Loucy (cell line): ENCODE results near the gene CALCA.

Source experiments
- H2AFZ ChIP-seq: fragments of 200-600 bp; sonication (generic); 2 replicates; pipeline ENCODE4 v1.6.0; 2016; ENCODE audit warnings: antibody characterized with exemption, mild to moderate bottlenecking, low read length, moderate library complexity
- H3F3A ChIP-seq: fragments of 200-600 bp; 2 replicates; pipeline ENCODE4 v1.6.0; 2016; ENCODE audit warnings: antibody characterized with exemption, low read depth, mild to moderate bottlenecking
- H3K27me3 ChIP-seq: fragments of 200-600 bp; sonication (generic); 2 replicates; pipeline ENCODE4 v1.6.1; 2014; ENCODE audit warnings: low read length, mild to moderate bottlenecking; ENCODE audit not compliant: insufficient read depth, poor library complexity, severe bottlenecking
- H3K36me3 ChIP-seq: fragments of 200-600 bp; sonication (generic); 2 replicates; pipeline ENCODE4 v1.6.1; 2016; ENCODE audit warnings: low read length; ENCODE audit not compliant: insufficient read depth
- H3K4me1 ChIP-seq: fragments of 200-600 bp; sonication (generic); 2 replicates; pipeline ENCODE4 v1.5.1; 2014; ENCODE audit warnings: low read length, mild to moderate bottlenecking; ENCODE audit not compliant: insufficient read depth, poor library complexity, severe bottlenecking
- H3K4me2 ChIP-seq: fragments of 200-600 bp; sonication (generic); 2 replicates; pipeline ENCODE4 v1.6.0; 2014; ENCODE audit warnings: antibody characterized with exemption, low read length, low read depth, mild to moderate bottlenecking; ENCODE audit not compliant: poor library complexity, severe bottlenecking
- H3K4me3 ChIP-seq: fragments of 200-600 bp; sonication (generic); 2 replicates; pipeline ENCODE4 v1.5.1; 2014; ENCODE audit warnings: low read length, mild to moderate bottlenecking, mixed read lengths; ENCODE audit not compliant: poor library complexity, severe bottlenecking
- H3K79me2 ChIP-seq: fragments of 200-600 bp; sonication (generic); 2 replicates; pipeline ENCODE4 v1.6.1; 2014; ENCODE audit warnings: low read length; ENCODE audit not compliant: insufficient read depth
- H3K9ac ChIP-seq: fragments of 200-600 bp; sonication (generic); 2 replicates; pipeline ENCODE4 v1.6.0; 2014; ENCODE audit warnings: mild to moderate bottlenecking, low read depth, low read length, moderate library complexity; ENCODE audit not compliant: poor library complexity, severe bottlenecking
- H3K9me2 ChIP-seq: fragments of 200-600 bp; sonication (generic); replicated peaks from 2 replicates; pipeline ENCODE4 v1.6.1; 2016; ENCODE audit warnings: low read depth, low read length, mixed read lengths
- H3K9me3 ChIP-seq: fragments of 200-600 bp; sonication (generic); 2 replicates; pipeline ENCODE4 v1.6.1; 2014; ENCODE audit warnings: mild to moderate bottlenecking, antibody characterized with exemption, low read length, low read depth; ENCODE audit not compliant: insufficient read depth
- H4K20me1 ChIP-seq: fragments of 200-600 bp; sonication (generic); 2 replicates; pipeline ENCODE4 v1.6.0; 2014; ENCODE audit warnings: antibody characterized with exemption, low read length, mild to moderate bottlenecking; ENCODE audit not compliant: insufficient read depth, poor library complexity, severe bottlenecking
- EZH2phosphoT487 ChIP-seq: fragments of 200-600 bp; IDR thresholded peaks from 2 replicates; pipeline ENCODE4 v1.6.1; 2018; ENCODE audit warnings: antibody characterized with exemption, mild to moderate bottlenecking, moderate library complexity, borderline replicate concordance
- TF ChIP-seq, protein P1 (sequence below): fragments of 200-600 bp; sonication (generic); conservative IDR thresholded peaks from 2 replicates; pipeline ENCODE4 v1.5.1; 2014; ENCODE audit warnings: mild to moderate bottlenecking, antibody characterized with exemption, low read length

The CALCA gene, protein sequence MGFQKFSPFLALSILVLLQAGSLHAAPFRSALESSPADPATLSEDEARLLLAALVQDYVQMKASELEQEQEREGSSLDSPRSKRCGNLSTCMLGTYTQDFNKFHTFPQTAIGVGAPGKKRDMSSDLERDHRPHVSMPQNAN

DNA sequence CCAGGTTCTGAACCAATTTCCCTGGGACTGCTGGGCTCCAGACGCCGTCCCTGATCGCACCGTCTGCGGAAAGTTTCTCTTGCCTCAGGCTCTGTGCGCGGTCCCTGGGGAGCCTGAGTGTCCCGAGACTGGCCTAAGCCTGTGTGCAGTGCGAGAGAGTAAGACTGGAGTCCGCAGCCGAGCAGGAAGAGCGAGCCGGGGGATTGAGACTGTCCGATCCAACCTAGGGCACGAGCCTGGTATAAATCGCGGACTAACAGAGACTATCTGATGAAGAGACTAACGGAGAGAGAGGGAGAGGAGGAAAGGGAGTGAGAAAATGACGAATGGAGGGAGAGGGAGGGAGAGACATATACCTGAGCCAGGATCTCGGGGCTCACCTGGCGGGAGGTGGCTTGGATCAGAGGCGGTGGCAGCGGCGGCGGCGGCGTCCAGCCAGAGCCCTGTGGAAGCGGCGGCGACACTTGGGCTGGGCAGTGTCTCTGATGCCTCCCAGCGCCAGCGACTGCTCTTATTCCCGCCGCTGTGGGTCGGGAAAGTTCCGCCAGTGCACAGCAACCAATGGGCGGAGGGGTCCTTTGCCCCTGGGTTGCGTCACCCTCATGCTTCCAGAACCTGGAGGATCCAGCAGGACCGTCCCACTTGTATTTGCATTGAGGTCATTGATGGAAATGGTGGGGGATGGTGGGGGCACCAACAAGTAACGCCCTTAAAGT, at the start of gene CALCA:
Gene CALCA, minus strand, starts transcription at position 487 of the 716 bp plus-strand sequence. CDS start 1,159 bp downstream, outside the sequence.
- no peaks in the 10 kb centered on the region for H3K4me1 ChIP-seq

GRCh38 chr11:15016200-15016599, 44.0 kb upstream of the CALCA start:
- Histone ChIP-seq H3K9me3 (peaks cover 4% of the 10 kb centered on the region; the same call in 1 of the 2 replicates), H3K36me3 (no peaks in the 10 kb centered on the region), H3K9ac (no peak overlapping the region), H2AFZ (no peak overlapping the region), H3K4me2 (no peak overlapping the region), H3K4me3 (no peak overlapping the region), H3K4me1 (no peaks in the 10 kb centered on the region), H4K20me1 (no peaks in the 10 kb centered on the region), H3K27me3 (no peaks in the 10 kb centered on the region), H3K79me2 (no peaks in the 10 kb centered on the region), H3F3A (no peaks in the 10 kb centered on the region), H3K9me2 (no peaks in the 10 kb centered on the region)
- TF ChIP-seq, protein P1, sequence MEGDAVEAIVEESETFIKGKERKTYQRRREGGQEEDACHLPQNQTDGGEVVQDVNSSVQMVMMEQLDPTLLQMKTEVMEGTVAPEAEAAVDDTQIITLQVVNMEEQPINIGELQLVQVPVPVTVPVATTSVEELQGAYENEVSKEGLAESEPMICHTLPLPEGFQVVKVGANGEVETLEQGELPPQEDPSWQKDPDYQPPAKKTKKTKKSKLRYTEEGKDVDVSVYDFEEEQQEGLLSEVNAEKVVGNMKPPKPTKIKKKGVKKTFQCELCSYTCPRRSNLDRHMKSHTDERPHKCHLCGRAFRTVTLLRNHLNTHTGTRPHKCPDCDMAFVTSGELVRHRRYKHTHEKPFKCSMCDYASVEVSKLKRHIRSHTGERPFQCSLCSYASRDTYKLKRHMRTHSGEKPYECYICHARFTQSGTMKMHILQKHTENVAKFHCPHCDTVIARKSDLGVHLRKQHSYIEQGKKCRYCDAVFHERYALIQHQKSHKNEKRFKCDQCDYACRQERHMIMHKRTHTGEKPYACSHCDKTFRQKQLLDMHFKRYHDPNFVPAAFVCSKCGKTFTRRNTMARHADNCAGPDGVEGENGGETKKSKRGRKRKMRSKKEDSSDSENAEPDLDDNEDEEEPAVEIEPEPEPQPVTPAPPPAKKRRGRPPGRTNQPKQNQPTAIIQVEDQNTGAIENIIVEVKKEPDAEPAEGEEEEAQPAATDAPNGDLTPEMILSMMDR, result no peak
- TF ChIP-seq EZH2phosphoT487, result no peak

More for the DNA sequence above, at the start of gene CALCA:
- Histone ChIP-seq H3K9me2 (no peaks in the 10 kb centered on the region), H3K27me3 (no peaks in the 10 kb centered on the region), H2AFZ (no peak within 1 kb of the TSS), H3K9me3 (no peaks in the 10 kb centered on the region), H3K36me3 (no peaks in the 10 kb centered on the region), H3K9ac (no peak within 1 kb of the TSS), H3K4me2 (no peak within 1 kb of the TSS), H3K79me2 (no peaks in the 10 kb centered on the region), H3K4me3 (no peak within 1 kb of the TSS), H4K20me1 (no peaks in the 10 kb centered on the region), H3F3A (no peaks in the 10 kb centered on the region)
- TF ChIP-seq, protein P1, result no peak
- TF ChIP-seq EZH2phosphoT487, result no peak

DNA sequence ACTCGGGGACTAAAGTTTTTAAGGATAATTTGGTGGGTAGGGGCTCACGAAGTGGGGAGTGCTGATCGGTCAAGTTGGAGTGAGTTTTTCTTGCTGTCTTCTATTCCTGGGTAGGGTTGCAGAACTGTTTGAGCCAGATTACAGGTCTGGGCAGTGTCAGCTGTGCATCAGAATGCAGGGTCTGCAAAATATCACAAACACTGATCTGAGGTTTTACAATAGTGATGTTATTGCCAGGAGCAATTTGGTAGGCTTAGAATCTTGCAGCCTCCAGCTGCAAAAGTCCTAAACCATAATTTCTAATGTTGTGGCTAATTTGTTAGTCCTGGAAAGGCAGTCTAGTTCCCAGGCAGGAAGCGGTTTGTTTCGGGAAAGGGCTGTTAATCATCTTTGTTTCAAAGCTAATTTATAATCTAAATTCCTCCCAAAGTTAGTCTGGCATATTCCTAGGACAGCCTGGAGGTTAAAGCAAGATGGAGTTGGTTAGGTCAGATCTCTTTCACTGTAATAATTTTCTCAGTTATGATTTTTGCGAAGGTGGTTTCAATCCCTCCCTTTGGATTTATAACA, 39.7 kb upstream of the CALCA start:
- H3K9ac ChIP-seq, result no peak overlapping the region
- H3K79me2 ChIP-seq, result no peaks in the 10 kb centered on the region
- TF ChIP-seq, protein P1, result no peak
- no peaks in the 10 kb centered on the region for H3K36me3 ChIP-seq
- no peaks in the 10 kb centered on the region for H3K9me3 ChIP-seq
- H4K20me1 ChIP-seq, result no peaks in the 10 kb centered on the region
- H3K4me3 ChIP-seq, result no peak overlapping the region
- no peaks in the 10 kb centered on the region for H3F3A ChIP-seq
- no peaks in the 10 kb centered on the region for H3K9me2 ChIP-seq
- no peak overlapping the region for H2AFZ ChIP-seq
- no peaks in the 10 kb centered on the region for H3K27me3 ChIP-seq
- H3K4me2 ChIP-seq, result no peak overlapping the region
- no peaks in the 10 kb centered on the region for H3K4me1 ChIP-seq
